ENCODE measurements around the gene PPIG.

GRCh38 chr2:169647496-169647895 is 63.3 kb downstream of the PPIG start:
- TF ChIP-seq, protein P1, sequence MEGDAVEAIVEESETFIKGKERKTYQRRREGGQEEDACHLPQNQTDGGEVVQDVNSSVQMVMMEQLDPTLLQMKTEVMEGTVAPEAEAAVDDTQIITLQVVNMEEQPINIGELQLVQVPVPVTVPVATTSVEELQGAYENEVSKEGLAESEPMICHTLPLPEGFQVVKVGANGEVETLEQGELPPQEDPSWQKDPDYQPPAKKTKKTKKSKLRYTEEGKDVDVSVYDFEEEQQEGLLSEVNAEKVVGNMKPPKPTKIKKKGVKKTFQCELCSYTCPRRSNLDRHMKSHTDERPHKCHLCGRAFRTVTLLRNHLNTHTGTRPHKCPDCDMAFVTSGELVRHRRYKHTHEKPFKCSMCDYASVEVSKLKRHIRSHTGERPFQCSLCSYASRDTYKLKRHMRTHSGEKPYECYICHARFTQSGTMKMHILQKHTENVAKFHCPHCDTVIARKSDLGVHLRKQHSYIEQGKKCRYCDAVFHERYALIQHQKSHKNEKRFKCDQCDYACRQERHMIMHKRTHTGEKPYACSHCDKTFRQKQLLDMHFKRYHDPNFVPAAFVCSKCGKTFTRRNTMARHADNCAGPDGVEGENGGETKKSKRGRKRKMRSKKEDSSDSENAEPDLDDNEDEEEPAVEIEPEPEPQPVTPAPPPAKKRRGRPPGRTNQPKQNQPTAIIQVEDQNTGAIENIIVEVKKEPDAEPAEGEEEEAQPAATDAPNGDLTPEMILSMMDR (IDR thresholded peaks at IDR 0.05; ENCODE audit: low read depth, low read length): no peak
- no peak for TF ChIP-seq EZH2phosphoT487 (IDR thresholded peaks at IDR 0.05; ENCODE audit: low read depth)

Measured in OCI-LY3 (cell line).